PFSK-1 (cell line): Measurements from ENCODE around the gene ABLIM2.

Source experiments
- FOXP2 ChIP-seq: optimal IDR thresholded peaks from 2 replicates; pipeline ENCODE3; 2011; ENCODE audit warnings: borderline replicate concordance, control low read depth, inconsistent platforms; ENCODE audit not compliant: insufficient read depth; ENCODE audit errors: extremely low read length, extremely low read depth
- POLR2AphosphoS5 ChIP-seq: IDR thresholded peaks from 2 replicates; pipeline ENCODE4 v1.6.1; 2012; ENCODE audit warnings: low read depth, mild to moderate bottlenecking, control low read depth, low read length, moderate library complexity
- REST ChIP-seq, 2 experiments: IDR thresholded peaks; 2 replicates each; pipeline versions ENCODE4 v1.6.1 to v1.8.0; 2011 to 2012; ENCODE audit warnings: low read depth in 2 of 2, low read length in 2 of 2, control low read depth in 1 of 2, inconsistent platforms in 1 of 2, mild to moderate bottlenecking in 1 of 2, moderate library complexity in 1 of 2; ENCODE audit not compliant: insufficient read depth in 1 of 2
- SIN3A ChIP-seq: IDR thresholded peaks from 2 replicates; pipeline ENCODE4 v1.6.1; 2012; ENCODE audit warnings: mild to moderate bottlenecking, low read length, moderate library complexity, borderline replicate concordance; ENCODE audit not compliant: insufficient read depth
- TAF1 ChIP-seq: IDR thresholded peaks from 2 replicates; pipeline ENCODE4 v1.6.1; 2012; ENCODE audit warnings: low read length, control low read depth, borderline replicate concordance; ENCODE audit not compliant: insufficient read depth

GRCh38 chr4:8067945-8068896, 90.4 kb downstream of the ABLIM2 start:
- TF ChIP-seq TAF1 (no peak), POLR2AphosphoS5 (no peak), FOXP2 (no peak), REST (IDR thresholded peaks at IDR 0.05; ENCODE audit: insufficient read depth in 1 of 2, low read depth in 2 of 2, low read length in 2 of 2) (no peak), SIN3A (no peak)
